SK-N-SH (cell line): ENCODE measurements around the gene USP26. TPM values are rescaled to one million over a fixed set of nuclear protein-coding genes. Genes with fewer than 3 reads are reported as not detected.
A peak's percentile ranks its signal among the peaks of the same experiment; 100 is the strongest.

Experiments
- CTCF ChIA-PET: fragments of 300-600, 350-600 bp; formaldehyde crosslinking; extraction: SDS; loops from one replicate; lab custom pipeline; 2021; lab: Yijun Ruan, JAX
- POLR2A ChIA-PET: fragments of 350-600 bp; sonication (Branson Sonifier 250); formaldehyde crosslinking; extraction: SDS; loops from one replicate; lab custom pipeline; 2020; ENCODE audit warnings: antibody characterized with exemption, inconsistent platforms; lab: Yijun Ruan, JAX
- DNase-seq: peaks from one replicate; pipeline ENCODE4 v3.0.0; 2012
- H2AFZ ChIP-seq: fragments of 200-600 bp; sonication (generic); 2 replicates; pipeline ENCODE4 v1.8.1; 2016; ENCODE audit warnings: antibody characterized with exemption, mild to moderate bottlenecking, low read depth
- H3F3A ChIP-seq: fragments of 200-600 bp; sonication (generic); replicated peaks from 2 replicates; pipeline ENCODE3; 2016; ENCODE audit warnings: antibody characterized with exemption, mild to moderate bottlenecking; ENCODE audit not compliant: insufficient read depth
- H3K27ac ChIP-seq, 2 experiments: fragments of 200-500 bp in 1 of 2; fragments of 200-600 bp in 1 of 2; sonication (Bioruptor generic) in 1 of 2; sonication (generic), shearing (Covaris generic) in 1 of 2; 2 replicates each; pipeline versions ENCODE4 v1.5.1 to v1.6.1; 2014 to 2016; ENCODE audit warnings: low read depth in 2 of 2, inconsistent platforms in 1 of 2, low read length in 1 of 2, mild to moderate bottlenecking in 1 of 2, mixed read lengths in 1 of 2
- H3K27me3 ChIP-seq: fragments of 200-600 bp; sonication (generic), shearing (Covaris generic); 2 replicates; pipeline ENCODE4 v1.6.1; 2016; ENCODE audit warnings: mixed run types; ENCODE audit not compliant: insufficient read depth
- H3K36me3 ChIP-seq, 2 experiments: fragments of 200-500 bp in 1 of 2; fragments of 200-600 bp in 1 of 2; sonication (Bioruptor generic) in 1 of 2; sonication (generic) in 1 of 2; replicated peaks in 1 of 2; 2 replicates each; pipeline versions ENCODE3 to v1.5.1; 2014 to 2016; ENCODE audit warnings: low read length in 1 of 2, mild to moderate bottlenecking in 1 of 2; ENCODE audit not compliant: insufficient read depth in 2 of 2, control insufficient read depth in 1 of 2
- H3K4me1 ChIP-seq, 2 experiments: fragments of 200-500 bp in 1 of 2; fragments of 200-600 bp in 1 of 2; sonication (Bioruptor generic) in 1 of 2; sonication (generic), shearing (Covaris generic) in 1 of 2; 2 replicates each; pipeline versions ENCODE4 v1.5.1 to v1.6.1; 2014 to 2016; ENCODE audit warnings: low read depth in 1 of 2, low read length in 1 of 2, mixed run types in 1 of 2; ENCODE audit not compliant: insufficient read depth in 2 of 2, control insufficient read depth in 1 of 2
- H3K4me2 ChIP-seq: fragments of 200-600 bp; sonication (generic), shearing (Covaris generic); 2 replicates; pipeline ENCODE4 v1.6.1; 2017; ENCODE audit warnings: mixed run types
- H3K4me3 ChIP-seq, 2 experiments: fragments of 200-500 bp in 1 of 2; fragments of 200-600 bp in 1 of 2; sonication (Bioruptor generic) in 1 of 2; sonication (generic), shearing (Covaris generic) in 1 of 2; 2 replicates each; pipeline versions ENCODE4 v1.5.1 to v1.8.1; 2014 to 2016; ENCODE audit warnings: low read depth in 2 of 2, inconsistent platforms in 1 of 2, low read length in 1 of 2, mild to moderate bottlenecking in 1 of 2, mixed read lengths in 1 of 2, moderate library complexity in 1 of 2
- H3K79me2 ChIP-seq: fragments of 200-600 bp; sonication (generic); 2 replicates; pipeline ENCODE4 v1.8.1; 2017; ENCODE audit warnings: mild to moderate bottlenecking; ENCODE audit not compliant: insufficient read depth
- H3K9ac ChIP-seq: fragments of 200-600 bp; sonication (generic); 2 replicates; pipeline ENCODE4 v1.6.1; 2017; ENCODE audit warnings: mixed run types
- H3K9me2 ChIP-seq: fragments of 200-600 bp; sonication (generic); 2 replicates; pipeline ENCODE4 v1.6.1; 2017; ENCODE audit warnings: mixed run types
- H3K9me3 ChIP-seq: fragments of 200-600 bp; sonication (generic); 2 replicates; pipeline ENCODE4 v1.6.1; 2017; ENCODE audit warnings: mixed run types, mild to moderate bottlenecking, moderate library complexity
- H4K20me1 ChIP-seq: fragments of 200-600 bp; sonication (generic); 2 replicates; pipeline ENCODE4 v1.6.1; 2017; ENCODE audit warnings: mild to moderate bottlenecking, mixed run types; ENCODE audit not compliant: insufficient read depth
- CHD2 ChIP-seq: fragments of 150-350 bp; IDR thresholded peaks from 2 replicates; pipeline ENCODE4 v1.6.1; 2018; ENCODE audit warnings: low read length; ENCODE audit not compliant: partially characterized antibody
- ELF1 ChIP-seq: IDR thresholded peaks from 2 replicates; pipeline ENCODE4 v1.4.0; 2012
- EP300 ChIP-seq, 2 experiments: IDR thresholded peaks; 2 replicates each; pipeline versions ENCODE4 v1.4.0 to v1.6.1; 2012; ENCODE audit warnings: borderline replicate concordance in 1 of 2, low read depth in 1 of 2, low read length in 1 of 2
- EZH2phosphoT487 ChIP-seq: fragments of 200-600 bp; sonication (generic); IDR thresholded peaks from 2 replicates; pipeline ENCODE4 v1.6.1; 2017; ENCODE audit warnings: low read depth, mixed run types, mild to moderate bottlenecking, antibody characterized with exemption, moderate library complexity, borderline replicate concordance
- FOSL2 ChIP-seq: IDR thresholded peaks from 2 replicates; pipeline ENCODE4 v1.4.0; 2012; ENCODE audit warnings: low read depth, mild to moderate bottlenecking, moderate library complexity, borderline replicate concordance
- FOXM1 ChIP-seq: IDR thresholded peaks from 2 replicates; pipeline ENCODE4 v1.4.0; 2012; ENCODE audit warnings: low read depth, mild to moderate bottlenecking
- GATA2 ChIP-seq: sonication (generic); formaldehyde crosslinking; IDR thresholded peaks from 2 replicates; pipeline ENCODE4 v1.5.0; 2020; ENCODE audit warnings: mild to moderate bottlenecking, missing genetic modification reagents
- JUND ChIP-seq: IDR thresholded peaks from 2 replicates; pipeline ENCODE4 v1.4.0; 2012
- NRF1 ChIP-seq: IDR thresholded peaks from 2 replicates; pipeline ENCODE4 v1.6.1; 2012; ENCODE audit warnings: low read depth, mild to moderate bottlenecking, low read length
- POLR2AphosphoS5 ChIP-seq: IDR thresholded peaks from 2 replicates; pipeline ENCODE4 v1.6.1; 2012; ENCODE audit warnings: low read depth, low read length
- RAD21 ChIP-seq: IDR thresholded peaks from 2 replicates; pipeline ENCODE4 v1.6.1; 2012; ENCODE audit warnings: mild to moderate bottlenecking, low read length
- RCOR1 ChIP-seq: fragments of 150-350 bp; IDR thresholded peaks from 2 replicates; pipeline ENCODE4 v1.6.1; 2017; ENCODE audit warnings: antibody characterized with exemption, low read length
- RFX5 ChIP-seq: IDR thresholded peaks from 2 replicates; pipeline ENCODE4 v1.6.1; 2012; ENCODE audit warnings: mild to moderate bottlenecking, improper control_type of control experiment, low read length
- RXRA ChIP-seq: IDR thresholded peaks from 2 replicates; pipeline ENCODE4 v1.4.0; 2012; ENCODE audit warnings: low read depth, mild to moderate bottlenecking, borderline replicate concordance
- SMC3 ChIP-seq: IDR thresholded peaks from 2 replicates; pipeline ENCODE4 v1.6.1; 2012; ENCODE audit warnings: low read depth, low read length, improper control_type of control experiment
- TCF12 ChIP-seq: IDR thresholded peaks from 2 replicates; pipeline ENCODE4 v1.4.0; 2012
- TEAD4 ChIP-seq: IDR thresholded peaks from 2 replicates; pipeline ENCODE4 v1.4.0; 2012; ENCODE audit warnings: mild to moderate bottlenecking, borderline replicate concordance; ENCODE audit not compliant: insufficient read depth
- YY1 ChIP-seq: IDR thresholded peaks from 2 replicates; pipeline ENCODE4 v1.4.0; 2012; ENCODE audit warnings: low read depth, mild to moderate bottlenecking
- polyA plus RNA-seq, 3 experiments: library from polyadenylated mRNA; depleted of rRNA; stranded (reverse); fragments of >200 nt; gene quantifications; 2 replicates each; pipeline ENCODE4 v1.2.3, GENCODE V29; 2012
- TF ChIP-seq, protein P1 (sequence below): fragments of 150-350 bp; IDR thresholded peaks from 2 replicates; pipeline ENCODE4 v1.6.1; 2016; ENCODE audit warnings: mild to moderate bottlenecking, low read depth, low read length
- TF ChIP-seq, protein P2 (sequence below): IDR thresholded peaks from 2 replicates; pipeline ENCODE4 v1.6.1; 2012; ENCODE audit warnings: mild to moderate bottlenecking, low read depth, low read length, moderate library complexity
- TF ChIP-seq, protein P3 (sequence below): IDR thresholded peaks from 2 replicates; pipeline ENCODE4 v1.4.0; 2012; ENCODE audit warnings: low read depth, borderline replicate concordance
- TF ChIP-seq, protein P4 (sequence below): IDR thresholded peaks from 2 replicates; pipeline ENCODE4 v1.4.0; 2012; ENCODE audit warnings: low read depth
- TF ChIP-seq, protein P5 (sequence below): IDR thresholded peaks from 2 replicates; pipeline ENCODE4; 2012
- TF ChIP-seq, protein P6 (sequence below): IDR thresholded peaks from 2 replicates; pipeline ENCODE4 v1.4.0; 2012; ENCODE audit warnings: low read depth, borderline replicate concordance

USP26 gene
- polyA plus RNA-seq, 1 of the 3 experiments (the other 2 are of a cell fraction), result not detected

DNA sequence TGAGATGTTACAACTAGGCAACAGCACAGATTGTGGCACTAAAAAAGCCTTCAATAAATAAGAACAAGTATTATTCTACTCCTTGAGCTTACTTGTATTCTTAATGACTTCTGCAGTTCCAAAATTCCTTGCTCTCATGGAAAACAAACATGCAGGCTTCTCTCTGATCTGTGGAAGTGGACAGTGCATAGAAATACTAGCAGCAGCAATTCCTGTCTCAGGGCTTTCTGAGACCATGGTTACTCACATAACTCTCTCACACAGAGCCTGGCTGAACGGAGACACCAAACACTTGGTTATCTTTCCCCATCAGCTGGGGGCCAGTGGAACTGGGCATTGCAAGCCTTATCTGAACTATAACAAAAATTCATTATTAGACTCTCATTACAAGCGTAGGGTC is 106.1 kb downstream of the USP26 start (continued):
- TF ChIP-seq GATA2 (CRISPR knock-in tag) (no peak), JUND (no peak), RAD21 (no peak)
- TF ChIP-seq, protein P1, sequence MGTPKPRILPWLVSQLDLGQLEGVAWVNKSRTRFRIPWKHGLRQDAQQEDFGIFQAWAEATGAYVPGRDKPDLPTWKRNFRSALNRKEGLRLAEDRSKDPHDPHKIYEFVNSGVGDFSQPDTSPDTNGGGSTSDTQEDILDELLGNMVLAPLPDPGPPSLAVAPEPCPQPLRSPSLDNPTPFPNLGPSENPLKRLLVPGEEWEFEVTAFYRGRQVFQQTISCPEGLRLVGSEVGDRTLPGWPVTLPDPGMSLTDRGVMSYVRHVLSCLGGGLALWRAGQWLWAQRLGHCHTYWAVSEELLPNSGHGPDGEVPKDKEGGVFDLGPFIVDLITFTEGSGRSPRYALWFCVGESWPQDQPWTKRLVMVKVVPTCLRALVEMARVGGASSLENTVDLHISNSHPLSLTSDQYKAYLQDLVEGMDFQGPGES, result no peak
- TF ChIP-seq, protein P2, sequence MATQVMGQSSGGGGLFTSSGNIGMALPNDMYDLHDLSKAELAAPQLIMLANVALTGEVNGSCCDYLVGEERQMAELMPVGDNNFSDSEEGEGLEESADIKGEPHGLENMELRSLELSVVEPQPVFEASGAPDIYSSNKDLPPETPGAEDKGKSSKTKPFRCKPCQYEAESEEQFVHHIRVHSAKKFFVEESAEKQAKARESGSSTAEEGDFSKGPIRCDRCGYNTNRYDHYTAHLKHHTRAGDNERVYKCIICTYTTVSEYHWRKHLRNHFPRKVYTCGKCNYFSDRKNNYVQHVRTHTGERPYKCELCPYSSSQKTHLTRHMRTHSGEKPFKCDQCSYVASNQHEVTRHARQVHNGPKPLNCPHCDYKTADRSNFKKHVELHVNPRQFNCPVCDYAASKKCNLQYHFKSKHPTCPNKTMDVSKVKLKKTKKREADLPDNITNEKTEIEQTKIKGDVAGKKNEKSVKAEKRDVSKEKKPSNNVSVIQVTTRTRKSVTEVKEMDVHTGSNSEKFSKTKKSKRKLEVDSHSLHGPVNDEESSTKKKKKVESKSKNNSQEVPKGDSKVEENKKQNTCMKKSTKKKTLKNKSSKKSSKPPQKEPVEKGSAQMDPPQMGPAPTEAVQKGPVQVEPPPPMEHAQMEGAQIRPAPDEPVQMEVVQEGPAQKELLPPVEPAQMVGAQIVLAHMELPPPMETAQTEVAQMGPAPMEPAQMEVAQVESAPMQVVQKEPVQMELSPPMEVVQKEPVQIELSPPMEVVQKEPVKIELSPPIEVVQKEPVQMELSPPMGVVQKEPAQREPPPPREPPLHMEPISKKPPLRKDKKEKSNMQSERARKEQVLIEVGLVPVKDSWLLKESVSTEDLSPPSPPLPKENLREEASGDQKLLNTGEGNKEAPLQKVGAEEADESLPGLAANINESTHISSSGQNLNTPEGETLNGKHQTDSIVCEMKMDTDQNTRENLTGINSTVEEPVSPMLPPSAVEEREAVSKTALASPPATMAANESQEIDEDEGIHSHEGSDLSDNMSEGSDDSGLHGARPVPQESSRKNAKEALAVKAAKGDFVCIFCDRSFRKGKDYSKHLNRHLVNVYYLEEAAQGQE, result no peak
- TF ChIP-seq, protein P3, sequence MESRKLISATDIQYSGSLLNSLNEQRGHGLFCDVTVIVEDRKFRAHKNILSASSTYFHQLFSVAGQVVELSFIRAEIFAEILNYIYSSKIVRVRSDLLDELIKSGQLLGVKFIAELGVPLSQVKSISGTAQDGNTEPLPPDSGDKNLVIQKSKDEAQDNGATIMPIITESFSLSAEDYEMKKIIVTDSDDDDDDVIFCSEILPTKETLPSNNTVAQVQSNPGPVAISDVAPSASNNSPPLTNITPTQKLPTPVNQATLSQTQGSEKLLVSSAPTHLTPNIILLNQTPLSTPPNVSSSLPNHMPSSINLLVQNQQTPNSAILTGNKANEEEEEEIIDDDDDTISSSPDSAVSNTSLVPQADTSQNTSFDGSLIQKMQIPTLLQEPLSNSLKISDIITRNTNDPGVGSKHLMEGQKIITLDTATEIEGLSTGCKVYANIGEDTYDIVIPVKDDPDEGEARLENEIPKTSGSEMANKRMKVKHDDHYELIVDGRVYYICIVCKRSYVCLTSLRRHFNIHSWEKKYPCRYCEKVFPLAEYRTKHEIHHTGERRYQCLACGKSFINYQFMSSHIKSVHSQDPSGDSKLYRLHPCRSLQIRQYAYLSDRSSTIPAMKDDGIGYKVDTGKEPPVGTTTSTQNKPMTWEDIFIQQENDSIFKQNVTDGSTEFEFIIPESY, result no peak

DNA sequence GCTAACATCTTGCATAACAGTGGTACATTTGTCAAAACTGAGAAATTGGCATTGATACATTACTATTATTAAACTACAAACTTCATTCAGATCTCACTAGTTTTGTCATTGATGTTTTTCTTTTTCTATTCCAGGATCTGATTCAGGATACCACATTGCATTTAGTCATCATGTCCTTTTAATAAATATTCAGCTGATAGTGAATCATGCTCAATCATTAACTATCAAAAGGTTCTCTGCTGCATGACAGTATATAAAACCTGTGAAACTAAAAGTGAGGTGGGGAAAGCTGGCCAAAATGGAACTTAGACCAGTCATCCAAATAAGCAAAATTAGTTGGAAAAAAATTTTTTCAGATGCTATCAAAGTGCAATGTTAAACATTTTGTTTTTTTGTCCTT is 110.4 kb downstream of the USP26 start:
- Histone ChIP-seq H3K4me1 (peaks cover 0 to 17% of the 10 kb centered on the region in 2 experiments; a peak in 1 of 4 replicates), H3K36me3 (no peaks in the 10 kb centered on the region), H3F3A (no peaks in the 10 kb centered on the region), H3K79me2 (no peaks in the 10 kb centered on the region), H3K27ac (peak overlapping the region in 1 of 2 experiments; percentile 29; a peak in 1 of 4 replicates), H4K20me1 (no peaks in the 10 kb centered on the region), H3K27me3 (no peaks in the 10 kb centered on the region), H3K9me2 (no peaks in the 10 kb centered on the region), H3K9me3 (no peaks in the 10 kb centered on the region), H2AFZ (no peak overlapping the region), H3K4me3 (no peak overlapping the region), H3K4me2 (no peak overlapping the region), H3K9ac (no peak overlapping the region)
- POLR2A ChIA-PET, result no interaction called here
- DNase-seq, result no peak
- TF ChIP-seq CHD2 (no peak), POLR2AphosphoS5 (no peak), TEAD4 (no peak), ELF1 (no peak), NRF1 (no peak), FOSL2 (no peak), RCOR1 (no peak), RAD21 (no peak), FOXM1 (no peak), SMC3 (no peak), TCF12 (no peak), YY1 (no peak), JUND (no peak), RXRA (no peak), EP300 (IDR thresholded peaks at IDR 0.05; ENCODE audit: borderline replicate concordance in 1 of 2, low read depth in 1 of 2, low read length in 1 of 2) (no peak), EZH2phosphoT487 (no peak), RFX5 (no peak)
- TF ChIP-seq, protein P4, sequence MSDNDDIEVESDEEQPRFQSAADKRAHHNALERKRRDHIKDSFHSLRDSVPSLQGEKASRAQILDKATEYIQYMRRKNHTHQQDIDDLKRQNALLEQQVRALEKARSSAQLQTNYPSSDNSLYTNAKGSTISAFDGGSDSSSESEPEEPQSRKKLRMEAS, result no peak
- TF ChIP-seq, protein P5, sequence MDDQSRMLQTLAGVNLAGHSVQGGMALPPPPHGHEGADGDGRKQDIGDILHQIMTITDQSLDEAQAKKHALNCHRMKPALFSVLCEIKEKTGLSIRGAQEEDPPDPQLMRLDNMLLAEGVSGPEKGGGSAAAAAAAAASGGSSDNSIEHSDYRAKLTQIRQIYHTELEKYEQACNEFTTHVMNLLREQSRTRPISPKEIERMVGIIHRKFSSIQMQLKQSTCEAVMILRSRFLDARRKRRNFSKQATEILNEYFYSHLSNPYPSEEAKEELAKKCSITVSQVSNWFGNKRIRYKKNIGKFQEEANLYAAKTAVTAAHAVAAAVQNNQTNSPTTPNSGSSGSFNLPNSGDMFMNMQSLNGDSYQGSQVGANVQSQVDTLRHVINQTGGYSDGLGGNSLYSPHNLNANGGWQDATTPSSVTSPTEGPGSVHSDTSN, result no peak
- TF ChIP-seq, protein P6, sequence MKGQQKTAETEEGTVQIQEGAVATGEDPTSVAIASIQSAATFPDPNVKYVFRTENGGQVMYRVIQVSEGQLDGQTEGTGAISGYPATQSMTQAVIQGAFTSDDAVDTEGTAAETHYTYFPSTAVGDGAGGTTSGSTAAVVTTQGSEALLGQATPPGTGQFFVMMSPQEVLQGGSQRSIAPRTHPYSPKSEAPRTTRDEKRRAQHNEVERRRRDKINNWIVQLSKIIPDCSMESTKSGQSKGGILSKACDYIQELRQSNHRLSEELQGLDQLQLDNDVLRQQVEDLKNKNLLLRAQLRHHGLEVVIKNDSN, result no peak
- CTCF ChIA-PET, result interaction anchor here (1.5 to 1.8 kb wide), 2 partner anchors 11 to 18 kb away, joined by 5 read pairs; no protein-coding TSS in a partner anchor
